ENCODE measurements around the gene SSX2IP.

- TF ChIP-seq CTCF (IDR thresholded peaks at IDR 0.05; ENCODE audit: low read depth, low read length, poor library complexity, severe bottlenecking) (no peak), EZH2phosphoT487 (IDR thresholded peaks at IDR 0.05; ENCODE audit: borderline replicate concordance, low read length) (no peak)
Measured at GRCh38 chr1:84624876-84625275, 65.4 kb downstream of the SSX2IP start.

All from DOHH2 (cell line).